Stomach (tissue), 9 donors: ENCODE results near the gene TANGO2. TPM values are rescaled to one million over a fixed set of nuclear protein-coding genes. Genes with fewer than 3 reads are reported as not detected.
A peak's percentile ranks its signal among the peaks of the same experiment; 100 is the strongest.

Experiments used
- DNase-seq, 2 donors: peaks; one replicate each; pipeline versions ENCODE4 v3.0.0 to v3.0.0-alpha.2; 2013 to 2019
- H3K27ac ChIP-seq, 5 donors: fragments of 200-600 bp in 4 of 5; sonication (generic) in 4 of 5; one replicate each; pipeline ENCODE4 v1.5.1; 2013 to 2019; ENCODE audit warnings: mild to moderate bottlenecking in 1 of 5, moderate library complexity in 1 of 5
- H3K27me3 ChIP-seq, 3 donors: fragments of 200-600 bp; sonication (generic); one replicate each; pipeline ENCODE4 v1.5.1; 2017 to 2019; ENCODE audit warnings: mixed run types in 1 of 3
- H3K36me3 ChIP-seq, 4 donors: fragments of 200-600 bp; sonication (generic); 1 replicate in 3 of 4; 2 replicates in 1 of 4; pipeline ENCODE4 v1.5.1; 2016 to 2019
- H3K4me1 ChIP-seq, 4 donors: fragments of 200-600 bp; sonication (generic); one replicate each; pipeline ENCODE4 v1.5.1; 2016 to 2019
- H3K4me3 ChIP-seq, 4 donors: fragments of 200-600 bp; sonication (generic) in 3 of 4; one replicate each; pipeline ENCODE4 v1.5.1; 2016 to 2019; ENCODE audit warnings: mild to moderate bottlenecking in 1 of 4
- H3K9me3 ChIP-seq, 4 donors: fragments of 200-600 bp; sonication (generic); one replicate each; pipeline ENCODE4 v1.5.1; 2016 to 2019
- CTCF ChIP-seq, 7 experiments: fragments of 450-650 bp in 4 of 7; fragments of 200-600 bp in 3 of 7; sonication (generic) in 3 of 7; IDR thresholded peaks; one replicate each; pipeline ENCODE4 v1.5.1; 2016 to 2019; ENCODE audit warnings: antibody characterized with exemption in 7 of 7, control low read depth in 2 of 7, mild to moderate bottlenecking in 1 of 7
- EP300 ChIP-seq: sonication (generic); formaldehyde crosslinking; IDR thresholded peaks from one replicate; pipeline ENCODE4 v1.6.1; 2017; ENCODE audit warnings: antibody characterized with exemption
- POLR2A ChIP-seq, 4 donors: fragments of 450-650 bp; IDR thresholded peaks; one replicate each; pipeline ENCODE4 v1.6.1; 2016; ENCODE audit warnings: antibody characterized with exemption in 4 of 4, control low read depth in 2 of 4, mild to moderate bottlenecking in 1 of 4, moderate library complexity in 1 of 4
- POLR2AphosphoS5 ChIP-seq, 3 donors: sonication (generic); formaldehyde crosslinking; IDR thresholded peaks; one replicate each; pipeline ENCODE4 v1.6.1; 2016; ENCODE audit warnings: antibody characterized with exemption in 3 of 3
- WGBS, 5 donors: extraction: QIAGEN DNeasy Blood & Tissue Kit in 3 of 5; methylation state at CpG; one replicate each; pipeline versions ENCODE4 v1.1.5 to v1.1.7; 2013 to 2018; 5-methylcytosine and 5-hydroxymethylcytosine counted together
- intact Hi-C: fragments of 100-400 bp; cut with DNase I; formaldehyde crosslinking; loops from one replicate; pipeline ENCODE4 v1.15.1; 2023; ENCODE audit warnings: low total_unique reads
- polyA plus RNA-seq, 3 donors: library from polyadenylated mRNA; stranded (reverse); fragments of 200-250 nt; gene quantifications; one replicate each; pipeline ENCODE4 v1.2.3, GENCODE V29; 2013
- total RNA-seq, 5 donors: library from RNA; depleted of rRNA; stranded (reverse); fragments of >200 nt; gene quantifications; one replicate each; pipeline versions ENCODE4 v1.1.0 to v1.2.3, GENCODE V29; 2014 to 2016
- donor health status: healthy with polysubstance abuse.
- donor health status: Bipolar disorder and iron deficiency.
- donor health status: healthy.

TANGO2 gene
- total and polyA plus RNA-seq, 8 donors, result 13.8 to 38.8 (median 26.6) TPM

GRCh38 chr22:20080445-20080775 lies 59.5 kb downstream of the TANGO2 start:
- Histone ChIP-seq H3K27me3 (no peaks in the 10 kb centered on the region), H3K9me3 (no peaks in the 10 kb centered on the region), H3K4me3 (peak overlapping the region; percentile 75 to 92 (median 88)), H3K27ac (peak overlapping the region; percentile 92 to 97 (median 92)), H3K36me3 (peaks cover 0 to under 1% (median 0%) of the 10 kb centered on the region in 4 donors), H3K4me1 (peaks cover 43 to 57% (median 54%) of the 10 kb centered on the region in 4 donors)
- 0 to 1% (median 0%) methylated on average over 4 to 34 of the region's 34 CpGs for WGBS, 5 donors
- TF ChIP-seq POLR2A (IDR thresholded peaks at IDR 0.05) (no peak), CTCF (IDR thresholded peaks at IDR 0.05) (no peak)
- intact Hi-C loops, result no loop called here
- DNase-seq, result peak; percentile 62 to 85

GRCh38 chr22:20080776-20081654 lies 60.1 kb downstream of the TANGO2 start:
- 9 to 16% (median 12%) methylated on average over 19 to 27 of the region's 27 CpGs for WGBS, 5 donors
- H3K27ac ChIP-seq, result peak overlapping the region; percentile 92 to 97 (median 92)
- peak overlapping the region; percentile 75 to 92 (median 88) for H3K4me3 ChIP-seq
- H3K27me3 ChIP-seq, result no peaks in the 10 kb centered on the region
- DNase-seq, result peak in 1 of 2 donors; percentile 76
- H3K36me3 ChIP-seq, result peaks cover 3 to 6% (median 6%) of the 10 kb centered on the region in 4 donors
- intact Hi-C loops, result no loop called here
- TF ChIP-seq POLR2A (IDR thresholded peaks at IDR 0.05) (no peak), POLR2AphosphoS5 (IDR thresholded peaks at IDR 0.05) (peak in 1 of 3 donors; percentile 7)
- peaks cover 43 to 60% (median 55%) of the 10 kb centered on the region in 4 donors for H3K4me1 ChIP-seq
- H3K9me3 ChIP-seq, result no peaks in the 10 kb centered on the region

- intact Hi-C loops, result no loop called here
- peaks cover 43 to 60% (median 55%) of the 10 kb centered on the region in 4 donors for H3K4me1 ChIP-seq
- H3K36me3 ChIP-seq, result peaks cover 26 to 29% (median 29%) of the 10 kb centered on the region in 4 donors
- H3K9me3 ChIP-seq, result no peaks in the 10 kb centered on the region
- H3K4me3 ChIP-seq, result no peak overlapping the region
- H3K27me3 ChIP-seq, result no peaks in the 10 kb centered on the region
- 71 to 86% (median 82%) methylated on average over 10 of the region's 10 CpGs for WGBS, 5 donors
- H3K27ac ChIP-seq, result peak overlapping the region in 2 of 5 donors; percentile 13 to 36
- TF ChIP-seq POLR2A (IDR thresholded peaks at IDR 0.05), result no peak
- no peak for TF ChIP-seq EP300
- TF ChIP-seq POLR2AphosphoS5 (IDR thresholded peaks at IDR 0.05), result no peak
- TF ChIP-seq CTCF (IDR thresholded peaks at IDR 0.05), result no peak
- DNase-seq, result no peak
Observed at GRCh38 chr22:20083157-20083890, 62.4 kb downstream of the TANGO2 start.

GRCh38 chr22:20083891-20084546 lies 63.1 kb downstream of the TANGO2 start:
- H3K4me3 ChIP-seq, result no peak overlapping the region
- WGBS, 5 donors, result 72 to 85% (median 79%) methylated on average over 10 of the region's 10 CpGs
- intact Hi-C loops, result no loop called here
- H3K27ac ChIP-seq, result peak overlapping the region in 2 of 5 donors; percentile 36 to 37
- H3K4me1 ChIP-seq, result peaks cover 43 to 58% (median 52%) of the 10 kb centered on the region in 4 donors
- no peak for DNase-seq
- peaks cover 33 to 36% (median 36%) of the 10 kb centered on the region in 4 donors for H3K36me3 ChIP-seq
- TF ChIP-seq POLR2AphosphoS5 (IDR thresholded peaks at IDR 0.05), result no peak
- TF ChIP-seq POLR2A (IDR thresholded peaks at IDR 0.05), result no peak
- TF ChIP-seq EP300, result no peak
- no peak for TF ChIP-seq CTCF (IDR thresholded peaks at IDR 0.05)
- no peaks in the 10 kb centered on the region for H3K9me3 ChIP-seq
- H3K27me3 ChIP-seq, result no peaks in the 10 kb centered on the region
